Transverse colon (tissue), 4 donors: Measurements from ENCODE around the gene TSR3.

Experiments
- CTCF ChIP-seq, 5 experiments: fragments of 200-600 bp in 3 of 5; fragments of 450-650 bp in 2 of 5; sonication (generic) in 3 of 5; IDR thresholded peaks; 1 replicate in 2 of 5; 2 replicates in 3 of 5; pipeline ENCODE4 v1.5.1; 2016 to 2017; ENCODE audit warnings: antibody characterized with exemption in 5 of 5, inconsistent platforms in 3 of 5, mild to moderate bottlenecking in 2 of 5, moderate library complexity in 1 of 5
- EP300 ChIP-seq: sonication (generic); formaldehyde crosslinking; IDR thresholded peaks from one replicate; pipeline ENCODE4 v1.6.1; 2017; ENCODE audit warnings: antibody characterized with exemption, low read depth
- POLR2AphosphoS5 ChIP-seq, 3 donors: sonication (generic); formaldehyde crosslinking; IDR thresholded peaks; one replicate each; pipeline ENCODE4 v1.6.1; 2016; ENCODE audit warnings: antibody characterized with exemption in 3 of 3

DNA sequence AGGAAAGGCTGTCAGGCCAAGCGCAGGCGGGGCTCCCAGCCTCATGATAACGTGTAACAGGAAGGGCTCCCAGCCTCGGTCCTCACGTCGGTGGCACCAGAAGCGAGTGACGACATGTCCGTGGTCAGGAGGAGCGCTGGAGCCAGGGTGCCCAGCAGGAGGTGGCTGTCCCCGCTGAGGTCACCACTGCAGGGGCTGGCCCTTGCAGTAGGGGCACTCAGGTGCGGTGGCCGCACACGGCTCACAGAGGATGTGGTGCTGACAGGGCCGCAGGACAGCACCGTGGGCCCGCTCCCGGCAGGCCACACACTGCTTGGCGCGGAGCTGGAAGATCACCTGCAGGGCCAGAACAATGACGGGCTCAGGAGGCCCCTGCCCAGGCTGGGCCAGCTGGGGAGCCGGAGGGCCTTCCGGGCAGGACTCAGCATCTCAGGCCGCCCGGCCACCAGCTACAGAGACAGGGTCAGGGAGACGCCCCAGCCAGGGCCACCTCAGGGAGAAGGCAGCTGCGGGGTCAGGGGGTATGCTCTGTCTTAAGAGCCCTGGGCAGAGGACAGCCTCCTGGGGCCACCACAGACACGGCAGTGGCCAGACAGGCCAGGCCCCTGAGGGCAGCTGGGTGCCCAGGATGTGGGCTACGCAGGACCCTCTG, 14.5 kb upstream of the TSR3 start:
- no peak for TF ChIP-seq CTCF (IDR thresholded peaks at IDR 0.05)
- TF ChIP-seq EP300 = no peak
- no peak for TF ChIP-seq POLR2AphosphoS5 (IDR thresholded peaks at IDR 0.05)
